ENCODE measurements around the gene ARMH3. TPM values are rescaled to one million over a fixed set of nuclear protein-coding genes. Genes with fewer than 3 reads are reported as not detected.
A peak's percentile ranks its signal among the peaks of the same experiment; 100 is the strongest.

Gene ARMH3
- total RNA-seq, 1 experiment from 2014 or later, result 3.7 TPM

- Histone ChIP-seq H3K27me3 (ENCODE audit: low read length) (no peaks in the 10 kb centered on the region), H3K79me2 (ENCODE audit: low read length) (no peaks in the 10 kb centered on the region), H3K4me3 (ENCODE audit: low read length) (peak overlapping the region; percentile 63; the same call in 1 of the 2 replicates), H3K4me2 (ENCODE audit: low read depth, low read length, poor library complexity, severe bottlenecking) (peak overlapping the region; percentile 73), H4K20me1 (ENCODE audit: insufficient read depth, low read depth, low read length) (peaks cover 7% of the 10 kb centered on the region; the same call in 1 of the 2 replicates), H3K9me2 (replicated peaks; ENCODE audit: insufficient read depth, low read length) (no peaks in the 10 kb centered on the region), H3K9me3 (ENCODE audit: low read length) (no peaks in the 10 kb centered on the region), H3K4me1 (ENCODE audit: low read length) (peaks cover 32% of the 10 kb centered on the region), H3K9ac (ENCODE audit: low read length) (peak overlapping the region; percentile 59), H3K27ac (ENCODE audit: low read length) (no peak overlapping the region), H2AFZ (ENCODE audit: low read length) (no peak overlapping the region), H3K36me3 (ENCODE audit: insufficient read depth, low read length) (no peaks in the 10 kb centered on the region)
- peak; percentile 88 for DNase-seq
These were observed 215.1 kb downstream of the ARMH3 start for GRCh38 chr10:101840741-101841453.

GRCh38 chr10:101840102-101840684, 215.8 kb downstream of the ARMH3 start:
- Histone ChIP-seq H3K4me2 (ENCODE audit: low read depth, low read length, poor library complexity, severe bottlenecking) (peak overlapping the region; percentile 73), H2AFZ (ENCODE audit: low read length) (no peak overlapping the region), H3K9me3 (ENCODE audit: low read length) (no peaks in the 10 kb centered on the region), H3K9ac (ENCODE audit: low read length) (peak overlapping the region; percentile 59), H3K27ac (ENCODE audit: low read length) (no peak overlapping the region), H3K27me3 (ENCODE audit: low read length) (no peaks in the 10 kb centered on the region), H3K9me2 (replicated peaks; ENCODE audit: insufficient read depth, low read length) (no peaks in the 10 kb centered on the region), H3K79me2 (ENCODE audit: low read length) (no peaks in the 10 kb centered on the region), H4K20me1 (ENCODE audit: insufficient read depth, low read depth, low read length) (peaks cover 7% of the 10 kb centered on the region; the same call in 1 of the 2 replicates), H3K4me3 (ENCODE audit: low read length) (peak overlapping the region; percentile 63), H3K36me3 (ENCODE audit: insufficient read depth, low read length) (no peaks in the 10 kb centered on the region), H3K4me1 (ENCODE audit: low read length) (peaks cover 32% of the 10 kb centered on the region)
- DNase-seq, result peak; percentile 54

- Histone ChIP-seq H3K9me2 (replicated peaks; ENCODE audit: insufficient read depth, low read length) (no peaks in the 10 kb centered on the region), H3K36me3 (ENCODE audit: insufficient read depth, low read length) (no peaks in the 10 kb centered on the region), H3K9me3 (ENCODE audit: low read length) (no peaks in the 10 kb centered on the region), H3K79me2 (ENCODE audit: low read length) (no peaks in the 10 kb centered on the region), H3K4me3 (ENCODE audit: low read length) (peak overlapping the region; percentile 63), H3K9ac (ENCODE audit: low read length) (peak overlapping the region; percentile 59), H2AFZ (ENCODE audit: low read length) (no peak overlapping the region), H4K20me1 (ENCODE audit: insufficient read depth, low read depth, low read length) (peaks cover 7% of the 10 kb centered on the region; the same call in 1 of the 2 replicates), H3K4me1 (ENCODE audit: low read length) (peaks cover 31% of the 10 kb centered on the region), H3K27me3 (ENCODE audit: low read length) (no peaks in the 10 kb centered on the region), H3K4me2 (ENCODE audit: low read depth, low read length, poor library complexity, severe bottlenecking) (peak overlapping the region; percentile 73), H3K27ac (ENCODE audit: low read length) (no peak overlapping the region)
- DNase-seq, result peak; percentile 73
These were observed 216.4 kb downstream of the ARMH3 start for GRCh38 chr10:101839416-101840063.

DNA sequence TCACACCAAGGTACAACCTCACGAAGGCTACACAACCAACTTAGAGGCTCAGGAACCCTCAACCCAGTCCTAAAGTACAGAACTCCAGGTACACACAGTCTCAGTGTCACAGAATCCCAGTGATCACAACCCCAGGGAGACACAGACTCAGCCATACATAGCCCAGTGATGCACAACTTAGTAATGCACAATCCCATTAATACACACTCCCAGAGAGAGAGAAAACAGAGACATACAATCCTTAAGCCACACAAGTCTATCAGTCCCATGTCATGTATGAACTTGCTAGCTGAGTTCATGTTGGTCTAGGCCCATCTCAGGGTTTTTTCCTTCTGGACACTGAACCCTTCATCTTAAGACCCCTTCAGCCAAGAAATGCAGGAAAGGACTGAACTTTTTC, 217.0 kb downstream of the ARMH3 start:
- H3K4me3 ChIP-seq (ENCODE audit: low read length), result no peak overlapping the region
- H4K20me1 ChIP-seq (ENCODE audit: insufficient read depth, low read depth, low read length), result peaks cover 7% of the 10 kb centered on the region; the same call in 1 of the 2 replicates
- H3K4me1 ChIP-seq (ENCODE audit: low read length), result peaks cover 27% of the 10 kb centered on the region
- no peaks in the 10 kb centered on the region for H3K27me3 ChIP-seq (ENCODE audit: low read length)
- no peak overlapping the region for H3K27ac ChIP-seq (ENCODE audit: low read length)
- no peak for DNase-seq
- H3K36me3 ChIP-seq (ENCODE audit: insufficient read depth, low read length), result no peaks in the 10 kb centered on the region
- H3K9ac ChIP-seq (ENCODE audit: low read length), result no peak overlapping the region
- H3K79me2 ChIP-seq (ENCODE audit: low read length), result no peaks in the 10 kb centered on the region
- no peaks in the 10 kb centered on the region for H3K9me3 ChIP-seq (ENCODE audit: low read length)
- H3K4me2 ChIP-seq (ENCODE audit: low read depth, low read length, poor library complexity, severe bottlenecking), result peak overlapping the region; percentile 73
- no peaks in the 10 kb centered on the region for H3K9me2 ChIP-seq (replicated peaks; ENCODE audit: insufficient read depth, low read length)
- H2AFZ ChIP-seq (ENCODE audit: low read length), result no peak overlapping the region

- DNase-seq, result no peak
- Histone ChIP-seq H3K9me2 (replicated peaks; ENCODE audit: insufficient read depth, low read length) (no peaks in the 10 kb centered on the region), H4K20me1 (ENCODE audit: insufficient read depth, low read depth, low read length) (peaks cover 7% of the 10 kb centered on the region; the same call in 1 of the 2 replicates), H2AFZ (ENCODE audit: low read length) (no peak overlapping the region), H3K4me2 (ENCODE audit: low read depth, low read length, poor library complexity, severe bottlenecking) (no peak overlapping the region), H3K36me3 (ENCODE audit: insufficient read depth, low read length) (no peaks in the 10 kb centered on the region), H3K27ac (ENCODE audit: low read length) (no peak overlapping the region), H3K27me3 (ENCODE audit: low read length) (no peaks in the 10 kb centered on the region), H3K79me2 (ENCODE audit: low read length) (no peaks in the 10 kb centered on the region), H3K4me3 (ENCODE audit: low read length) (no peak overlapping the region), H3K9ac (ENCODE audit: low read length) (no peak overlapping the region), H3K9me3 (ENCODE audit: low read length) (no peaks in the 10 kb centered on the region), H3K4me1 (ENCODE audit: low read length) (peaks cover 26% of the 10 kb centered on the region)
These were observed 217.5 kb downstream of the ARMH3 start for GRCh38 chr10:101838416-101838970.

DNA sequence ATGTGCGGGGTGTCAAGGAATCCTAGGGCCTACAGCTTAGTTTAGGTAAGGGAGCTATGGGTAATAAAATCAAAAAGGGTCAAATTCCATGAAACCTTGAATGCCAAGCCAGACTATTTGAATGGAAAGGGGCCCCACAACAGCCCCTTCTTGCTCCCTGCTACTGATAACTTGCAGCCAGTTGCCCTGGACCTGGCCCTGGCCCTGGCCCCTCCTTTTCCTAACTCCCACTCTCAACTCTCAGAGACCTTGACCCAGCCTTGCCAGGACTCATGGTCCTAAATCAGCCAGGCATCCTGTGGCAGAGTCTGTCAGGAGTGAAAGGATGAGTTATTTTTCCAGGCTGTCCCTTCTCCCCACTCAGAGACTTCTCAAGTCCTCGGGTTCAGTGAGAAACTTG, 218.2 kb downstream of the ARMH3 start:
- no peaks in the 10 kb centered on the region for H3K9me3 ChIP-seq (ENCODE audit: low read length)
- H4K20me1 ChIP-seq (ENCODE audit: insufficient read depth, low read depth, low read length), result peaks cover 2% of the 10 kb centered on the region; the same call in 1 of the 2 replicates
- no peak overlapping the region for H3K9ac ChIP-seq (ENCODE audit: low read length)
- no peaks in the 10 kb centered on the region for H3K79me2 ChIP-seq (ENCODE audit: low read length)
- H3K4me3 ChIP-seq (ENCODE audit: low read length), result no peak overlapping the region
- H3K4me2 ChIP-seq (ENCODE audit: low read depth, low read length, poor library complexity, severe bottlenecking), result no peak overlapping the region
- no peaks in the 10 kb centered on the region for H3K36me3 ChIP-seq (ENCODE audit: insufficient read depth, low read length)
- no peaks in the 10 kb centered on the region for H3K9me2 ChIP-seq (replicated peaks; ENCODE audit: insufficient read depth, low read length)
- H3K27ac ChIP-seq (ENCODE audit: low read length), result no peak overlapping the region
- no peaks in the 10 kb centered on the region for H3K27me3 ChIP-seq (ENCODE audit: low read length)
- H3K4me1 ChIP-seq (ENCODE audit: low read length), result peaks cover 25% of the 10 kb centered on the region
- no peak for DNase-seq
- no peak overlapping the region for H2AFZ ChIP-seq (ENCODE audit: low read length)

GRCh38 chr10:101835362-101835761, 220.6 kb downstream of the ARMH3 start:
- Histone ChIP-seq H2AFZ (ENCODE audit: low read length) (no peak overlapping the region), H3K27me3 (ENCODE audit: low read length) (no peaks in the 10 kb centered on the region), H3K9me2 (replicated peaks; ENCODE audit: insufficient read depth, low read length) (no peaks in the 10 kb centered on the region), H3K4me2 (ENCODE audit: low read depth, low read length, poor library complexity, severe bottlenecking) (no peak overlapping the region), H3K79me2 (ENCODE audit: low read length) (no peaks in the 10 kb centered on the region), H4K20me1 (ENCODE audit: insufficient read depth, low read depth, low read length) (no peaks in the 10 kb centered on the region), H3K9ac (ENCODE audit: low read length) (no peak overlapping the region), H3K27ac (ENCODE audit: low read length) (no peak overlapping the region), H3K4me1 (ENCODE audit: low read length) (peaks cover 35% of the 10 kb centered on the region), H3K36me3 (ENCODE audit: insufficient read depth, low read length) (no peaks in the 10 kb centered on the region), H3K4me3 (ENCODE audit: low read length) (no peak overlapping the region), H3K9me3 (ENCODE audit: low read length) (no peaks in the 10 kb centered on the region)
- DNase-seq, result no peak

GRCh38 chr10:101834341-101834740, 221.6 kb downstream of the ARMH3 start:
- H2AFZ ChIP-seq (ENCODE audit: low read length), result no peak overlapping the region
- H3K4me3 ChIP-seq (ENCODE audit: low read length), result no peak overlapping the region
- no peak for DNase-seq
- H3K36me3 ChIP-seq (ENCODE audit: insufficient read depth, low read length), result no peaks in the 10 kb centered on the region
- no peaks in the 10 kb centered on the region for H3K79me2 ChIP-seq (ENCODE audit: low read length)
- no peak overlapping the region for H3K4me2 ChIP-seq (ENCODE audit: low read depth, low read length, poor library complexity, severe bottlenecking)
- H3K9me2 ChIP-seq (replicated peaks; ENCODE audit: insufficient read depth, low read length), result no peaks in the 10 kb centered on the region
- H3K27me3 ChIP-seq (ENCODE audit: low read length), result no peaks in the 10 kb centered on the region
- no peak overlapping the region for H3K27ac ChIP-seq (ENCODE audit: low read length)
- no peaks in the 10 kb centered on the region for H4K20me1 ChIP-seq (ENCODE audit: insufficient read depth, low read depth, low read length)
- H3K9me3 ChIP-seq (ENCODE audit: low read length), result no peaks in the 10 kb centered on the region
- H3K9ac ChIP-seq (ENCODE audit: low read length), result no peak overlapping the region
- H3K4me1 ChIP-seq (ENCODE audit: low read length), result peaks cover 34% of the 10 kb centered on the region

Data from Karpas-422 (cell line).